Ishikawa (cell line): ENCODE data around the gene SDSL.

Experiments used
- CREB1 ChIP-seq: IDR thresholded peaks from 2 replicates; pipeline ENCODE4 v1.6.1; 2012; ENCODE audit warnings: low read depth
- EP300 ChIP-seq: IDR thresholded peaks from 2 replicates; pipeline ENCODE4 v1.6.1; 2012; ENCODE audit warnings: borderline replicate concordance
- FOXM1 ChIP-seq: IDR thresholded peaks from 2 replicates; pipeline ENCODE4 v1.6.1; 2012; ENCODE audit warnings: low read depth, borderline replicate concordance
- NFIC ChIP-seq: IDR thresholded peaks from 2 replicates; pipeline ENCODE4 v1.6.1; 2012
- RAD21 ChIP-seq: IDR thresholded peaks from 2 replicates; pipeline ENCODE4 v1.6.1; 2012; ENCODE audit warnings: low read depth
- REST ChIP-seq: IDR thresholded peaks from 2 replicates; pipeline ENCODE4 v1.6.1; 2012; ENCODE audit warnings: low read depth, mild to moderate bottlenecking
- YY1 ChIP-seq: IDR thresholded peaks from 2 replicates; pipeline ENCODE4 v1.6.1; 2012; ENCODE audit warnings: low read depth

- TF ChIP-seq RAD21 (no peak), EP300 (no peak), CREB1 (no peak), REST (no peak), YY1 (no peak), FOXM1 (no peak), NFIC (no peak)
Observed at GRCh38 chr12:113390064-113391043, 31.8 kb upstream of the SDSL start.
